T-cell (primary cell): Measurements from ENCODE around the gene CSTF2. TPM values are rescaled to one million over a fixed set of nuclear protein-coding genes. Genes with fewer than 3 reads are reported as not detected.
A peak's percentile ranks its signal among the peaks of the same experiment; 100 is the strongest.

Experiments
- ATAC-seq, 4 experiments: fragments of 200-7000 bp in 3 of 4; fragments of 150-1000 bp in 1 of 4; cut with Tn5 transposase; replicated peaks in 1 of 4; 1 replicate in 3 of 4; 2 replicates in 1 of 4; pipeline ENCODE4 v1.10.0; 2021; ENCODE audit warnings: moderate library complexity in 3 of 4, mild to moderate bottlenecking in 2 of 4, moderate number of reproducible peaks in 1 of 4
- CTCF ChIA-PET, 2 donors: fragments of 300-600 bp; sonication (Branson Sonifier 250); formaldehyde crosslinking; loops; one replicate each; lab custom pipeline; 2022; ENCODE audit warnings: antibody characterized with exemption in 2 of 2; lab: Charles Lee
- POLR2A ChIA-PET, 2 donors: fragments of 300-600 bp; sonication (Branson Sonifier 250); formaldehyde crosslinking; loops; one replicate each; lab custom pipeline; 2022; ENCODE audit warnings: antibody characterized with exemption in 2 of 2; lab: Charles Lee
- DNase-seq, 35 experiments: peaks; one replicate each; pipeline versions ENCODE4 v3.0.0 to v3.0.0-alpha.2; 2013 to 2023
- H3K27ac ChIP-seq: one replicate; pipeline ENCODE4 v1.5.1; 2013; ENCODE audit warnings: low read length
- H3K27me3 ChIP-seq, 2 experiments: replicated peaks in 1 of 2; 1 replicate in 1 of 2; 2 replicates in 1 of 2; pipeline versions ENCODE4 v1.6.1 to v1.7.0; 2013; ENCODE audit warnings: low read length in 1 of 2, mixed read lengths in 1 of 2; ENCODE audit not compliant: control insufficient read depth in 2 of 2, insufficient read depth in 2 of 2; ENCODE audit errors: extremely low read depth in 1 of 2
- H3K36me3 ChIP-seq, 2 donors: 1 replicate in 1 of 2; 2 replicates in 1 of 2; pipeline versions ENCODE4 v1.6.1 to v1.7.0; 2013; ENCODE audit warnings: low read length in 1 of 2; ENCODE audit not compliant: control insufficient read depth in 2 of 2, insufficient read depth in 1 of 2; ENCODE audit errors: extremely low read depth in 1 of 2
- H3K4me1 ChIP-seq, 2 experiments: 1 replicate in 1 of 2; 2 replicates in 1 of 2; pipeline versions ENCODE4 v1.6.1 to v1.7.0; 2013; ENCODE audit warnings: low read length in 2 of 2, mixed read lengths in 1 of 2; ENCODE audit not compliant: insufficient read depth in 2 of 2, control insufficient read depth in 1 of 2; ENCODE audit errors: extremely low read depth in 1 of 2
- H3K4me3 ChIP-seq, 2 donors: 1 replicate in 1 of 2; 2 replicates in 1 of 2; pipeline versions ENCODE4 v1.5.1 to v1.7.0; 2013; ENCODE audit warnings: mild to moderate bottlenecking in 2 of 2, low read length in 1 of 2, moderate library complexity in 1 of 2; ENCODE audit not compliant: control insufficient read depth in 1 of 2; ENCODE audit errors: extremely low read depth in 1 of 2
- H3K9me3 ChIP-seq: 2 replicates; pipeline ENCODE4 v1.7.0; 2013
- H3K27ac Mint-ChIP-seq, 2 donors: one replicate each; pipeline ENCODE4 v1.8.0; 2020 to 2021; ENCODE audit warnings: mild to moderate bottlenecking in 2 of 2, mixed read lengths in 2 of 2
- H3K27me3 Mint-ChIP-seq, 2 donors: one replicate each; pipeline ENCODE4 v1.8.0; 2021 to 2022; ENCODE audit warnings: mixed read lengths in 2 of 2
- H3K36me3 Mint-ChIP-seq: one replicate; pipeline ENCODE4 v1.8.0; 2021; ENCODE audit warnings: mixed read lengths
- H3K4me1 Mint-ChIP-seq, 3 donors: one replicate each; pipeline ENCODE4 v1.8.0; 2020 to 2022; ENCODE audit warnings: mixed read lengths in 3 of 3, mild to moderate bottlenecking in 1 of 3
- H3K4me3 Mint-ChIP-seq, 3 donors: one replicate each; pipeline ENCODE4 v1.8.0; 2020 to 2022; ENCODE audit warnings: mild to moderate bottlenecking in 3 of 3, mixed read lengths in 3 of 3, moderate library complexity in 3 of 3
- H3K9me3 Mint-ChIP-seq, 3 donors: one replicate each; pipeline ENCODE4 v1.8.0; 2020 to 2022; ENCODE audit warnings: mixed read lengths in 3 of 3
- WGBS: methylation state at CpG from one replicate; pipeline ENCODE4 v1.1.5; 2013; ENCODE audit warnings: missing lambda C conversion rate; ENCODE audit not compliant: insufficient coverage; 5-methylcytosine and 5-hydroxymethylcytosine counted together
- total RNA-seq, 35 experiments: library from RNA in 6 of 35; stranded (reverse) in 6 of 35; fragments of 120-200 nt in 1 of 35; gene quantifications; one replicate each; pipeline versions ENCODE4 v1.2.1 to v1.2.4 and lab custom pipeline; 2013 to 2026

The CSTF2 gene
- total RNA-seq, 5 donors from 2014 or later (not counting 1 experiment from before 2014, with no cell fraction given): 9.3 to 17.7 (median 15.0) TPM

- Histone ChIP-seq H3K27ac (peak overlapping the region; percentile 83), H3K36me3 (peaks cover 0 to 53% of the 10 kb centered on the region in 2 donors), H3K4me3 (no peak overlapping the region), H3K9me3 (no peaks in the 10 kb centered on the region), H3K27me3 (no peaks in the 10 kb centered on the region), H3K4me1 (peaks cover 0 to 5% of the 10 kb centered on the region in 2 experiments)
- ATAC-seq (peak in 2 of 4 experiments; percentile 19 to 34), DNase-seq (no peak)
- WGBS: no CpG with 5 or more reads among the region's 5 CpGs
- Mint-ChIP-seq H3K27me3 (peaks cover 0 to 14% of the 10 kb centered on the region in 2 donors), H3K4me3 (peak overlapping the region in 2 of 3 donors; percentile 17 to 22), H3K4me1 (peaks cover 7 to 22% (median 15%) of the 10 kb centered on the region in 3 donors), H3K27ac (peak overlapping the region; percentile 88 to 91), H3K9me3 (no peaks in the 10 kb centered on the region), H3K36me3 (peaks cover 34% of the 10 kb centered on the region)
- ChIA-PET CTCF (interaction anchor here in 1 of 2 donors (1.3 kb wide), 1 partner anchor 10 kb away, joined by 3 read pairs; the partner anchor contains the start of gene CSTF2), POLR2A (interaction anchor here in 1 of 2 donors (0.9 kb wide), 1 partner anchor 10 kb away, joined by 3 read pairs; the partner anchor contains the start of gene CSTF2)
Observed at GRCh38 chrX:100830143-100830542, 10.0 kb downstream of the CSTF2 start.

DNA sequence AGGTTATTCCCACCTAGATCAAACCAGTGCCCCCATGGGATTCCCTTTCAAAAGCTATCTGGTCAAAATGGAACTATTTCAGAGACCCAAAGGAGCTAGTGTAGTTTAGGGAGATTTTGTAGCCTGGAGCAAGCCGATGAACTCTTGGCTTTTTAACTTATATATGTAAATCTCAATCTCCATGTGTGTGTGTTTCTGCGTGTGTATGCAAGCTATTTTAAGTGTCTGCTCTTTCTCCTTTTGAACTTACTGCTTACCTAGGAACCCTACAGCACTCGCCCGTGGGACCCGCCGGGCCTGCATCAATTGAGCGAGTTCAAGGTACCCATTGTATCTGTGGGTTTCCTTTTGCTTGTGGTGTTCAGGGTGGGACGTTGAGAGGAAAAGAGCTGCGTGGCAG, 10.4 kb downstream of the CSTF2 start:
- ChIA-PET CTCF (interaction anchor here (0.6 to 1.3 kb wide), 2 partner anchors 10 to 567 kb away, joined by 3 to 4 read pairs; partner anchors contain the start of gene CSTF2 (in 1 of the 2)), POLR2A (no interaction called here)
- DNase-seq: no peak
- peak in 1 of 4 experiments; percentile 43 for ATAC-seq
- H3K9me3 Mint-ChIP-seq: no peaks in the 10 kb centered on the region
- H3K36me3 Mint-ChIP-seq: peaks cover 34% of the 10 kb centered on the region
- Histone ChIP-seq H3K27me3 (no peaks in the 10 kb centered on the region), H3K27ac (peak overlapping the region; percentile 83), H3K36me3 (peaks cover 0 to 52% of the 10 kb centered on the region in 2 donors), H3K9me3 (no peaks in the 10 kb centered on the region), H3K4me1 (peaks cover 0 to 5% of the 10 kb centered on the region in 2 experiments), H3K4me3 (no peak overlapping the region)
- H3K27me3 Mint-ChIP-seq: peaks cover 0 to 14% of the 10 kb centered on the region in 2 donors
- peaks cover 7 to 22% (median 15%) of the 10 kb centered on the region in 3 donors for H3K4me1 Mint-ChIP-seq
- H3K27ac Mint-ChIP-seq: peak overlapping the region; percentile 90 to 91
- WGBS: no CpG with 5 or more reads among the region's 9 CpGs
- peak overlapping the region in 2 of 3 donors; percentile 28 to 57 for H3K4me3 Mint-ChIP-seq

DNA sequence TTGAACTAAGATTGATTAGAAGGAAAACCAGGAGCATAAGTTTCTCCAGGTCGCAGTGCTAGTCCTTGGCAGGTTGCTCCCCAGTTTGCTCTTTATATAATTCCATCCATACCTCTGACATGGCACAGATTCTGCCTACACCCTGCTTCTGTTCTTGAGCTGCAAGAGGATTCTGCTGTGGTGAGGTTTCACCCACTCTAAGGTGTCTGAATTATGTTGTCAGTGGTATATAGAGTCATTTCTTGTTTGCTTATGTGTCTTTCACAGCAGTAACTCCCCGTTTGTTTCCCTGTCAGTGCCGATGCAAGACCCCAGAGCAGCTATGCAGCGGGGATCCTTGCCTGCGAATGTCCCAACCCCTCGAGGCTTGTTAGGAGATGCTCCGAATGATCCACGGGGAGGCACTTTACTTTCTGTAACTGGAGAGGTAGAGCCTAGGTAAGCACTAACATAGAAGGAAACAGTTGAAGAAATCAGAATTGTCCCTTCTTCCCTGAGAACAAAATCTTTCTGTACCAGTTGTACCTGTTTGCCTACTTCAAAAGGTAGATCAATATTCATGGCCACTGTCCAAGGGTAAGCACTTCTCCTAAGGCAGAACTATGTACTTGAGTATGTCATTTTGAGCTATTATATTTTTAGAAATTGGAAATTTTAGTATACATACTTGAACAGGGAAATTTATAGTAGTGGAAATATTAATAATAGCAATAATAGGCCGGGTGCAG, 11.2 kb downstream of the CSTF2 start:
- peaks cover 0 to 5% of the 10 kb centered on the region in 2 experiments for H3K4me1 ChIP-seq
- 75% methylated on average over 2 of the region's 9 CpGs for WGBS
- DNase-seq (no peak), ATAC-seq (no peak)
- H3K4me1 Mint-ChIP-seq: peaks cover 7 to 22% (median 15%) of the 10 kb centered on the region in 3 donors
- ChIA-PET POLR2A (no interaction called here), CTCF (interaction anchor here in 1 of 2 donors (0.6 kb wide), 1 partner anchor 160 kb away, joined by 3 read pairs; no protein-coding TSS in a partner anchor)
- peak overlapping the region in 1 of 3 donors; percentile 2 for H3K4me3 Mint-ChIP-seq
- H3K36me3 ChIP-seq: peaks cover 0 to 51% of the 10 kb centered on the region in 2 donors
- H3K27ac Mint-ChIP-seq: peak overlapping the region; percentile 90 to 91
- no peak overlapping the region for H3K4me3 ChIP-seq
- H3K9me3 Mint-ChIP-seq: no peaks in the 10 kb centered on the region
- no peaks in the 10 kb centered on the region for H3K27me3 ChIP-seq
- peaks cover 0 to 17% of the 10 kb centered on the region in 2 donors for H3K27me3 Mint-ChIP-seq
- H3K36me3 Mint-ChIP-seq: peaks cover 36% of the 10 kb centered on the region
- H3K27ac ChIP-seq: no peak overlapping the region
- H3K9me3 ChIP-seq: no peaks in the 10 kb centered on the region

GRCh38 chrX:100850317-100850716, 30.1 kb downstream of the CSTF2 start:
- WGBS: no CpG with 5 or more reads among the region's 4 CpGs
- no peak overlapping the region for H3K4me3 ChIP-seq
- no peaks in the 10 kb centered on the region for H3K36me3 ChIP-seq
- POLR2A ChIA-PET: interaction anchor here in 1 of 2 donors (0.5 kb wide), 1 partner anchor 111 kb away, joined by 5 read pairs; no protein-coding TSS in a partner anchor
- Mint-ChIP-seq H3K9me3 (no peaks in the 10 kb centered on the region), H3K4me1 (no peaks in the 10 kb centered on the region), H3K27me3 (peaks cover 0 to 3% of the 10 kb centered on the region in 2 donors), H3K4me3 (no peak overlapping the region), H3K27ac (no peak overlapping the region), H3K36me3 (no peaks in the 10 kb centered on the region)
- DNase-seq (no peak), ATAC-seq (no peak)
- CTCF ChIA-PET: no interaction called here
- no peaks in the 10 kb centered on the region for H3K27me3 ChIP-seq
- no peaks in the 10 kb centered on the region for H3K4me1 ChIP-seq
- no peak overlapping the region for H3K27ac ChIP-seq
- no peaks in the 10 kb centered on the region for H3K9me3 ChIP-seq

- H3K27me3 Mint-ChIP-seq: peaks cover 0 to 6% of the 10 kb centered on the region in 2 donors
- no peak for DNase-seq
Observed at GRCh38 chrX:100852810-100853209, 32.6 kb downstream of the CSTF2 start.

DNA sequence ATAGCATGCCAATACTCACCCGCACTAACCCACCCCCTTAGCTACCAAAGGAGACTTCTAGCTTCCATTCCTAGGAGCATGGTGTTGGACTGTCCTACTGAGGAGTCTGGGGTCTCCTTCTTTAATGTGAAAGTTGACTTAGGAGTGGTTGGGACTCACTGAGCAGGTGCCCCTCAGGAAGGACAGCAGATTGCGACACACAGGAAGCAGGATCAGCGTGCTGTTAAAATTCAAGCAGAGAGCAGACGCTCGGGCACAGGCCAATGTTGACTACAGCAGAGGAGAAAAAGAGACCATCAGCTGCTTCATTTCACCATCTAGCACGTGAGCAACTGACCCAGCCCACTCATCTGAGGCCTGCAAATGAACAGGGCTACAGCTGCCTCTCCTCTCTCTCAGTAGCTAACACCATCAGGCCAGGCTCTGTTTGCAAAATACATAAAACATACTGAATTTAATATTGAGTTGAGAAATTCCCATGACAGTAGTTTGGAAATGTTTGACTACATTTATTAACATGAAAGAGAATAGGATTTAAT, 43.2 kb downstream of the CSTF2 start:
- CTCF ChIA-PET: no interaction called here
- Mint-ChIP-seq H3K4me1 (no peaks in the 10 kb centered on the region), H3K9me3 (no peaks in the 10 kb centered on the region), H3K27ac (no peak overlapping the region), H3K27me3 (peaks cover 1 to 25% of the 10 kb centered on the region in 2 donors), H3K36me3 (no peaks in the 10 kb centered on the region), H3K4me3 (no peak overlapping the region)
- H3K27me3 ChIP-seq: no peaks in the 10 kb centered on the region
- DNase-seq: no peak
- POLR2A ChIA-PET: no interaction called here
- no CpG with 5 or more reads among the region's 6 CpGs for WGBS
- no peak overlapping the region for H3K27ac ChIP-seq
- no peaks in the 10 kb centered on the region for H3K9me3 ChIP-seq
- no peak overlapping the region for H3K4me3 ChIP-seq
- H3K4me1 ChIP-seq: no peaks in the 10 kb centered on the region
- no peaks in the 10 kb centered on the region for H3K36me3 ChIP-seq
- no peak for ATAC-seq

More at GRCh38 chrX:100852810-100853209, 32.6 kb downstream of the CSTF2 start:
- ChIA-PET POLR2A (no interaction called here), CTCF (no interaction called here)
- peaks cover 0 to 2% (median 0%) of the 10 kb centered on the region in 3 donors for H3K9me3 Mint-ChIP-seq
- no peaks in the 10 kb centered on the region for H3K4me1 Mint-ChIP-seq
- no peak overlapping the region for H3K4me3 Mint-ChIP-seq
- Histone ChIP-seq H3K36me3 (no peaks in the 10 kb centered on the region), H3K4me3 (no peak overlapping the region), H3K9me3 (no peaks in the 10 kb centered on the region), H3K27ac (no peak overlapping the region), H3K4me1 (no peaks in the 10 kb centered on the region), H3K27me3 (no peaks in the 10 kb centered on the region)
- no CpG with 5 or more reads among the region's 2 CpGs for WGBS
- no peak overlapping the region for H3K27ac Mint-ChIP-seq
- no peaks in the 10 kb centered on the region for H3K36me3 Mint-ChIP-seq
- no peak for ATAC-seq
